NCI-H748 (cell line): ENCODE data around the gene PCBP3.

Experiments
- DNase-seq: peaks from one replicate; lab custom pipeline; 2025; ENCODE audit not compliant: unreplicated experiment; lab: John Stamatoyannopoulos, UW

Gene PCBP3

DNA sequence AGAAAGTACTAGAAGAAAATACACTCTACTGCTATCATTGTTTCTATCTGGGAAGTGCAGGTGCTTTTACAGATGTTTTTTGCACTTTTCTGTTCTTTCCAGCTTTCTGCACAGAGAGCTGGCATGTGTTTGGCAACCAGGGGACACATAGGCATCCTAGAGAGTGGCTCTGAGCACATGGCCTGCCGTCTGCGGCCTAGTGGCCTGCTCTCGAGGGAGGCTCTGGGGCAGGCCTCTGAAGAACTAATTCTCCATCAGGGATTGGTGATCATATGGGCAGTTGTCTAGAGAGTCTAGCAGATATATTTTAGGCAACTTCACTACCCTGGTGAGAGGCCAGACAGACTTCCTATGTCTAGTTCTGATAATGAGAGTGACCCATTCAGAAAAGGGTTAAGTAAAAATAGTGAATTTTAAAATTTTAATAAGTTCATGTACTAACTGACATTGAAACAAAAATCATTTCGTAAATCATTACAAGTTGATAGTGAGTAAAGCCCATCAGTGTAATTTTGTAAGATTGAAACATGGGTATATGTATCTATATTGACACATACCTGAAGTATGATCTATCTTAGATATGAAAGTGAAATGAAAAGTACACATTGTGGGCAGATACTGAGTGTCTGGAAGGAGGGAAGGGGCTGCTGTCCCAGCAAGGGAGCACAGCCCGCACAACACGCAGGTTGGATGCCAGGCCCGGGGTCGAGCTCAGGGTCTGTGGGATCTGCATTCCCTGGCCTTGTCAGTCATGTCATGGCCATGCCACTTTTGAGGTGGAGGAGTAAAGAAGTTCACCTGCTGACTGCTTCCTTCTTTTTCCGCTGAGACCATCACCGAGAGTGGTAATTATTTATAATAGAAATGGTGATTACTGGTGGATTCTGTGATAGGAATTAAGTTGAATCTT is 79.8 kb downstream of the PCBP3 start:
- no peak for DNase-seq

DNA sequence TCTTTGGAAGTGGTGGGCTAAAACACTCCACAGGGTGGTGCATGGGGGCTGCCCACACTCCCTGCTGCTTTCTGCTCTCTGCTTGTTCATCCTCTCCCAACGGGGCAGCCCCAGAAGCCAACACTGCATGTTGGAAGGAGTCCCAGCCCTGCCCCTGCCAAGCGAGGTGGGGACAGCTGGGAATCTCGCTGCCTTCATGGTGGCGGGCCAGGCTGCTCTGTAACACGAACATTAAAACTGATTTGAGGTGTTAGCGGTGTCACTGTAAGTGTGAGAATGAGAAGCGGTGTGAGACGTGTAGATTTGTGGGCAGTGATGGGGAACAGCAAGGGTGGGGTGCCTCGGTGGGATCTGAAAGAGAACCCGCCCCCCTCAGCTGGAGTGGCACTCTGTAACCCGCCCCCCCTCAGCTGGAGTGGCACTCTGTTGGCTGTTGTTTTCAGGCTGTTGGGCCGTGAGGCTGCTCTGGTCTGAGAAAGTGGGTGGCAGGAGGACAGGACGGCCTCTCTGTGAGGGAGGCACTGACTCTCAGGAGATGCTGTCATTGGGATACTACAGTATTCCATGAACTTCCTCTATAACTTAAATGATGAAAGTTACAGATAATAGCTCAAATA is 80.9 kb downstream of the PCBP3 start:
- no peak for DNase-seq

DNA sequence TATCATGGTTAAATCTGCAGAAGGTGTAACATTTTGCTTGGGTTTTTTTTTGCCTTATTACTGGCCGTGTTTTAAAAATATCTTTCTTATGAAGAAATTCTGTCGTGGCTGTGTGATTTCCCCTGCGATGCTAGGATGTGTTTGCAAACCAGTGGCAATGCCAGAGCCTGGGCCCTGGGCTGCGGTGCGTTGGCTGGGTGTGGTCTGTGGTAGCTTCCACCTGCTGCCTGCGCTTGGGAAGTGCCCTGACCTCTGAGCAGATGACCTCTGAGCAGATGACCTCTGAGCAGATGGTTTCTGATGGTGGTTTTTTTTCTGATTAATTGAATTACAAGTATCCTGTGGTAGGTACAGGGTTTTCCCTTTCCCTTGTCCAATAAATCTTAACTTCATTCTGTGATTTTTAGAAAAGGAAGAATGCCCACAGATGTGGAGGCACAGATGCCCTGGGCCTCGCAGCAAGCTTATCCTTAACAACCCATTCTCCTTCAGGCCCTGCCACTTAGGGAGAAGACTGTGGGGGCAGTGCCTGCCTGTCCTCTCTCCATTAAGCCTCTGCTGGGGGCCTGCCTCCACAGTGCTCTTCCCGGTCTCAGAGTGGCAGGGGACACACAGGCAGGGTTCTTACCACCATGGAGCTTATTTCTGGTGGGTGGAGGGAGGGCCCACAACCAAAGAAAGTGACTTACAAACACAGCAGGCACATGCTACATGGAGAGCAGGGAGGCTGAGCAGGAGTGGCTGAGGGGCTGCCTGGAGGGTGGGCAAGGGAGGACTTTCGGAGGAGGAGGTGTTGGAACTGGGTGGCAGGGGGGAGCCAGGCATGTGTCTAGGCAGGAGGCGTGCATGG is 81.7 kb downstream of the PCBP3 start:
- no peak for DNase-seq

DNA sequence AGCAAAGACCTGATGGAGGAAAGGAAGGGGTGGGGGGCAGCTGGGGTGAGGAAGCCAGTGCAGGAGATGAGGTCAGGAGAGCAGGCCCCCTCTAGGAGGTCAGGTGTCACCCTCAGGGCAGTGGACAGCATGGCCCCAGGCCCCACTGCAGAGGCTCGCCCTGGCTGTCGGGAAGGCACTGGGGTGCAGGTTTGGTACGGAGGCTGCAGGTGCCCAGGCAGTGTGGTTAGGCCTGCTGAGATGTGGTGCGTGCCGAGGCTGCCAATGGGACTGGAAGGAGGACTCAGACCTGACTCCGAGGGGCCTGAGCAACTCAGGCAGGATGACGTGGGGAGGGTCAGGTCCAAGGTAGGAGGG is 82.3 kb downstream of the PCBP3 start:
- no peak for DNase-seq

DNA sequence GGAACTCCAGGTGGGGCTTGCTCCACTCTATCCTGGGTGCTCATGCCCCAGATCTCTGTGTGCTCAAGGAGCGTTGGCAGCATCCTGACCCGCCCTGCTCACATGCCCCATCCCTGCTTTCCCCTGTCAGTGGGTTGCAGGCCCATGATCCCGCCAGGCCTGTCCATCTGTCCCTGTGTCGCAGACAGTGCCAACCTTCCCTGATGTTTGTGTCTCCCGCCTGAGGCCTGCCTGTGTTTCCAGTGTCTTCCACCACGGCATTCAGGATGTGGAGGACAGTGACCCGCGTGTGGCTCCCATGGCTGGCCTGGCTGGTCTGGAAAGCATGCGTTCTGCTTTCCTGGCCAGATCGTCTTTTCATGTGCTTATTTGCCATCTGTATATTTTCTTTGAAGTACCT is 82.9 kb downstream of the PCBP3 start:
- no peak for DNase-seq

DNA sequence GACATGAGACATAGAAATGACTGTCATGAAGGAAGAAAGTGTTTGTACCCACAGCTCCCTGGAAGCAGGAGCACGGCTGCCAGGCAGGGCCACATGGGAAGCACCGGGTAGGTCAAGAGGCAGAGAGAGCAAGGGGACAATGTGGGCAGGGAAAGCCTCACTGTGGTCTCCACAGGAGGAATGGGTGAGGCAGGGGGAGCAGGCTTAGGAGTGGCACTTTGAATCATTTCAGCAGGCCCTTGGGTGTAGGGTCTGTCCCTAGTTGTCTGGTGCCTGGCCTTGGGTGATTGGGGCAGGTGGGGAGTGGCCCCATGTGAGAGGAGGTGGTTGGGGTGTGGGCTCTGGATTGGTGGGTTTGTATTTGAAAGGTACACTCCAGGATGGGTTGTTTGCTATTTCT is 83.9 kb downstream of the PCBP3 start:
- DNase-seq: no peak

DNA sequence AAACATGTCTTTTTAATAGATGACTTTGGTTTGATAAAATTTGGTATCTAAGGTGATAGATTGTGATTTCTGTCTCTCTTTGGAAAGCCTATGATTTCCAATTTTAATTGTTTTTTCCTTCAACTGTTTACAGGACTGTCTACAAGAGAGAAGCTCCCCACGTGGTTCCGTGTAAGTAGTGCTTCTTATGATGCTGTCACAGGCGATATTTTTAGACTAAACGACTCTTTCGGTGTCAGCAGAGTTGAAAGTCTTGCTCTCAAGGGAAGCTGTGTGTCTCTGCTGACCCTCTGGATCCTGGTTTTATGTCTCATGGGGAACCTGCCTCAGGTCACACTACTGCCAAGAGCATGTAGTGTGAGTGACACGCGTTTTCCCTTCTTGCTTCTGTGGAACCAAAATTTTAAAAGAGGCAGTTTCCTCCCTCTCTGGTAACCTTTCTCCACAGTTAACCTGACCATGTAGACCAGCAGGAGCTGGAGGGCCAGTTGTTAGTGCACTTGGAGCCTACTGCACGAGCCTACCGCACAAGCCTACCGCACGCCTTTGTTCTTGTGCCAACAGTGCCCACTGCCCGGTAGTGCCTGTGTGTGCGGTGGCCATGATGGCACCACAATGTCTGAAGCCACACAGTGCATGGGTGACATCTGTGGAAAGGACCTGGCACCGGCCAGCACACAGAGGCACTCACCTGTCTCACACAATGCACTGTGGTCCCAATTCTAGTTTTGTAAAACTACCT is 91.9 kb downstream of the PCBP3 start:
- DNase-seq: no peak

DNA sequence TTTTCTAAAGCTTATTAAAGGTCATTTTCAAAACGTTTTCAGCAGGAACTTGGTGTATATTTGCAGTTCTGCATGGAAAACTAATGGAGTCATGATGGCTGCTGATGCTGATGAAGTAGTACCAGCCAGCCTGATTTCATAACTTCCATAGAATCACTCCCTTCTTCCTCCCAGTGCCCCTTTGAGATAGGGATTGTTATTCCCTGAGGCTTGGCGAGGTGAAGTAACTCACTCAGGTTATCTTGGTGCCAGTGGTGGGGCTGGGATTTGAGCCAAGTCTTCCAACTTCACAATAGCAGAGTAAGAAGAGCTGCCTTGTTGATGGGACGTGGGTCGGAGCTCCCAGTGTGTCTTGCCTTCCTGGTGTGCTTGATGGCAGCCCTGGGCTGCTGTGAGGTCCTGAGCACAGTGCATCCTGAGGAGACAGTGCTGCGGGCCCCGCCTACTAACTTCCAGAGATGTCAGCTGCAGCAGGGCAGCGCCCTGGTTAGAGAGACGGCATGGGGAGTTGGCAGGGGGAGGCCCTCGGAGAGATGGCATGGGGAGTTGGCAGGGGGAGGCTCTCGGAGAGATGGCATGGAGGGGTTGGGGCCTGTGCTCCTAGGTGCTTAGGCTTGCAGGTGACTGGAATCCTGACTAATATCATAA is 92.6 kb downstream of the PCBP3 start:
- no peak for DNase-seq

DNA sequence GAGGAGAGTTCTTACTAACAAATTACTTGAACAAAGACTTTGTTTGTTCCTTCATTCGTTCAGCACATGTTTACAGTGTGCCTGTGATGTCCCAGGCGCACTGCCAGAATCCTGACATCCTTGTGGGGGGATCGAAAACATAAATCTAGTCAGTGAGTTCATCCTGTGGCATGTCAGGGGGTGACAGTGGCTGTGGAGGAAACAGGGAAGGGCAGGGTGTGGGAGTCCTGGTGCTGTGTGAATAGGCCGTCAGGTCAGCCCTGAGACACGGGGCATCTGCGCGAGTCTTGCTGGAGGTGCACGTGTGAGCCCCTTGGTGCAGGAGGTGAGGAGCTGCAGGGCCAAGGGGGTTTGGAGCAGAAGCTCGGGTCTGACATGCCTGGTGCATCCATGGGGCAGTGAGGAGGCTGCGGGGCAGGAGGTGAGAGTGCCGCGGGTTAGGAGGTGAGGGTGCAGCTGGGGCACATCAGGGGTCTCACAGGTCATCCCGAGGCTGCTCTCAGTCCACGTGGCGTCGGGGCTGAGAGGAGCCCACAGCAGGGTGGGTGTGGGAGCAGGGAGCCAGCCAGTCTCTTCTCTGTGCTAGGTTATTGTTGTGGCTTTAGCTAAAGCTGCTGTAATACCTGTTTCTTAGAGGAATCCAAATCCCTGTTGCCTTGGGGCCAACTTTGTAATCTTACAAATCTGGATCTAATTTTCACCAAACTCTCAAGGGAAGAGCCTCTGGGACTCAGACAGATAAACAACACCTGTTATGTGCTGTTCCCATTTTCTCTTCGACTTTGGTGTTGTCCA is 93.4 kb downstream of the PCBP3 start:
- DNase-seq: no peak

DNA sequence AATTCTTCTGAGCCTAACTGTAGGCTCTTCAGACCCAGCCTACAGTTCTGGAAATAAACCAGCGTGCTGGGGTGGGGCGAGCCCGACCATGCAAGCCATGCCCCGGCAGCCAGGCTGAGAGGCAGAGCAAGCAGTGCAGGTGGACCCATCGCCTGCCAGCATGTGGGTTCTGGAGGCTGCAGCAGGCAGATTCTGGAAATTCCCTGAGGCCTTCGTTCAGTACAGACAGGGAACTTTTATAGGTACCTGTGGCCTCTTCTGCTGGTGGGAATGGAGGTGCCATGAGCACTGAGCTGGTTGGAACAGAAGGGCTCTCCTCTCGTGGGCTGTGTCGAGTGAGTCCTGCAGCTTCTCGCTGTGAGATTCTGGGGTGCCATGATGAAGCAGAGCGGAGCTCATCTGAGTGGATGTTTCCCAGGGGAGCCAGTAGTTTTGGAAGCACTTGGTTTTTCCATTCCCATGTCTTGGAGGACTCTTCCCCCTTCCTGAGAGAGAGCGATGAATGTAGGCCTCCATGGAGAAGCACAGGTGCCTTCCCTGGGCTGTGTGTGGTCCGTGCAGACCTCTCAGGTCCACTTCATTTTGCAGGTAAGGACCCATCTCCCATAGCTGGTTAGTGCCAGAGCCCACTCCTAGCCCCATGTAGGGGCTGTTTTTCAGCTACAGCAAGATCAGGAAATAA is 94.1 kb downstream of the PCBP3 start:
- DNase-seq: no peak

DNA sequence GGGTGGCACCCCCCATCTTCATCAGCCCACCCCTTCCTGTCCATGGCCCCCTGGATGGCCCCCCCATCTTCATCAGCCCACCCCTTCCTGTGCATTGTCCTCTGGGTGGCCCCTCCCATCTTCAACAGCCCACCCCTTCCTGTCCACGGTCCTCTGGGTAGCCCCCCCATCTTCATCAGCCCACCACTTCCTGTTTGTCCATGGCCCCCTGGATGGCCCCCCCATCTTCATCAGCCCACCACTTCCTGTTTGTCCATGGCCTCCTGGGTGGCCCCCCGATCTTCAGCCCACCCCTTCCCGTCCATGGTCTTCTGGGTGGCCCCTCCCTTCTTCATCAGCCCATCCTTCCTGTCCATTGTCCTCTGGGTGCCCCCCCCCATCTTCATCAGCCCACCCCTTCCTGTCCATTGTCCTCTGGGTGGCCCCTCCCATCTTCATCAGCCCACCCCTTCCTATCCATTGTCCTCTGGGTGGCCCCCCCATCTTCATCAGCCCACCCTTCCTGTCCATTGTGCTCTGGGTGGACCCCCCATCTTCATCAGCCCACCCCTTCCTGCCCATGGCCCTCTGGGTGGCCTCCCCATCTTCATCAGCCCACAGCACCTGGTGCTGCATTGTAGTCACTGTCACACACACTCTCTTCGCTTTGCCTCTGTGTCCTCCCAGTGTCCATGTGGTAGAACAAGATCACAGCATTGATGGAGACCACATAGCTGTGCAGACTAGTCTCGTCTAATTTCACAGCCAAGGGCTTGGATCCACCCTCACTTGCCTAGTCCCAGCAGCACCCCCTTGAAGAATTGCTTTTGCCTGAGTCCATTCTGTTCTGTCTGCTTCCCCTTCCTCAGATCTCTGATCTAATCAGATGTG is 95.9 kb downstream of the PCBP3 start:
- DNase-seq: no peak

DNA sequence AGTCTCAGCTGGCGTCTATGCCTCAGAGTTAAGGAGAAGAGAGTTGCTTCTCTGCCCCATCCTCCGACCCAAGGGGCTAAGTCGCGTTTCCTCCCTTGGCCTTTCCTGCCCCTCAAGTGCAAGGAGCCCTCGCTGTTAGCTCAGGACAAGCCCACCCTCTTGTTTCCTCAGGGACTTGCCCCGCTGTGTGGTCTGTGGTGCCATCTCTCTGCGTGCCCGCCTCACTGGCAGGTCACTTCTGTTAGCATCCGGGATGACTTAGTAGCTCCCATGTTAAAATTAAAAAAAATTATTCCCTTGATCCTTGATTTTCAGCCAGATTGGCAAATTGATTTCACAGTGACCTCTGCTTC is 96.5 kb downstream of the PCBP3 start:
- DNase-seq: no peak

DNA sequence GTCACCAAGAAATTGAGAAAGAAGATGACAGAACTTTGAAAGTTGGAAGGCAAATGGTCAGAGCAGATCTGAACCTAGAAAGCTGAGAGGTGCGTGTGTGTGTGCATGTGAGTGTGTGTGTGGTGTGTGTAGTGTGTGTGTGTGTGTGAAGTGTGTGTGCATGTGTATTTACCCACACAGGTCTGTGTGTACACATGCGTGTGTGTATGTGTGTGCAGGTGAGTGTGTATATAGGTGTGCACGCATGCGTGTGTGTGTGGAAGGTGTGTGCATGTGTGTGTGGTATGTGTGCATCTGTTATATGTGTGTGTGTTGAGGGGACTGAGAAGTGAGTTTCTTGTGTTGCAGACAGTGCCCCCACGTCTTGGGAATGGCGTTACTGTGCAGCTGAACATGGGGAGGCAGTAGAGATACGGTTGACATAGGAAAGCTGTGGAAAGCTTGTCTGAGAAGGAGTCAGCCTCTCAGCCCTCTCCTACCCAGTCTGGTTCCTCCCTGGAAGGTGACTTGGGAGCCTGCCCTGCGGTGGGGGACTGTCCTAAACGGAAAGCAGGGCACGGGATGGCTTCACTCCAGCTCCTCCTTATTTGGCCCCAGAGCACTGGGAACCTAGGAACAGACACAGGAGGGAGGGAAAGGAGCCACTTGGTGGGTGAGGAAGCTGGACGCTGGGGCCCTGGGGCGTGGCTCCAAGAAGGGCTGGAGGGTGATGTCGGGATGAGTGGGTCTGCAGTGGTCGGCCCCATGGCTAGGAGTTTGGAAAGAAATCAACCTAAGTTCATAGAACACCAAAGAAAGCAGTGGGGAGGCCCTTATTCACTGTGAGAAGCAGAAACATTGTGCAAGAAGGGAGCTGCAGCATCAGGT is 97.2 kb downstream of the PCBP3 start:
- no peak for DNase-seq

DNA sequence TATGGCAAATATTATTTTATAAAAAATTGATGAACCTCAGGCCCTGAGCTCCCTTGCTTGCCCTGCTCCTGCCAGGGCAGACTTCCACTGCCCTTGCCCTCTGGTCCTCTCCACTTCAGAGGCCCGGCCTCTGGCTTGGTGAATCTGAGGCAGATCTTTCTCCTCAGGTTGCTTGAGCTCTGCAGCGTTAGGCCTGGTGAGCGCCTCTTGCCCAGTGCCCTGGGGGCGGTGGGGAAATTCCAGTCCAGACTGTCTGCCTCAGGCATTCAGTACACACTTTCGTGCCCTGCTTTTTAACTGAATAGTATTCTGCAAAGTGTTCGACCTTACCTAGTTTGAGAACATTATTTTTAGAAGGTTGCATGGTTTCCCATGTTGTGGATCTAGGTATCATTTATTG is 98.2 kb downstream of the PCBP3 start:
- no peak for DNase-seq

DNA sequence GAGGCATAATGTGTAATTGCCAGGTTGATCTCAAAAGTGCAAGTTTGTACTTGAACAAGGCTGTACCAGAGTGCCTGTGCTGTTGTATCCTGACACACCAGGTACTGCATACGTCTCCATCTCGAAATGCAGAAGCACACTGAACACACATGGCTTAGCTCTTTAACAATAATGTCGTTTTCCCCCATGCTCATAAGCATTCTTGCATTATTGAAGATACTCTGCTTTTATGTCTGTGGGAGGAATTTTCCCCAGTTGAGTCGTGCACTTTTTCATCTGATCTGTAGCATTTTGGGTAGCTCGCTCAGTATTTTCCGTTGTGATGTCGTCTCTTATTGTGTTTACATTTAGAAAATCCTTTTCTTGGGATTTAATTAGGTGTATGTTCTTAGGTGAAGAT is 98.7 kb downstream of the PCBP3 start:
- DNase-seq: no peak

DNA sequence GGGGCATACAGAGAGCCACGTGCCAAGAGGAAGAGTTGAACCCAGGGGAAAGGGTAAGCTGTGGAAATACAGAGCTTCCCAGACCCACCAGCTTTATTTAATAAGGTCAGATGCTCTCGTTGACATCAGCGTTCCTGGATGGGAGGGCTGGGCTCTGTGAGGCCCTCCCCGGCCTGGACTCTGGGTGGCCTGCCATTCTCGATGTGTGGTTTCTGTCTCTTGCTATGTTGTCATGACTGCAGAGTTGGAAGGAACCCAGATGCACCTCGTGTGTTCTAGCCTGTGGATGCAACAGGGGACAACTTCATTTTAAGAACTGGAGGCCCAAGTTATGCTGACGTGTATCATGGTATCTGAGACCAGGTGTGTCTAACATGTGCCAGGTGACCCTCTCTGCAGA is 101.7 kb downstream of the PCBP3 start:
- DNase-seq: no peak

DNA sequence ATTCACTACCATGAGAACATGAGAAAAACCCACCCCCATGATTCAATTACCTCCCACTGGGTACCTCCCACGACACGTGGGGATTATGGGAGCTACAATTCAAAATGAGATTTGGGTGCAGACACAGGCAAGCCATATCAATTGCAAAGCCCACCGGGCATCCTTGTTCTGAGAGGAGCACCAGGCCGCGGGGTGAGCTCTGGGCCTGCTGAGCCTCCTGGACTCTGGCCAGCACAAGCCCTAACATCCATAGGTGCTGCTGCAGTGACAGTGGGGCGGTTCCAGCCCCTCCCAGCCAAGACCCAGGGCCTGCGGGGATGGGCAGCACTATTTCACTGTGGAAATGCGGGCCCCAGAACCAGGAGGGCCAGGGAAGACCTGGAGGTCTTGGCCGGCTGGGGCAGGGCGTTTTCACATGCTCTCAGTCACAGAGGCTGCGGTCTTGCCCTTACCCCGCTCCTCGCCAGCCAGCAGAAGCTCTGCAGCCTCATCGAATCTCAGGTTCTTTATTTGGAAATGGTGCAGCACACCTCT is 103.8 kb downstream of the PCBP3 start:
- no peak for DNase-seq
